ENCODE results near the gene TEAD3. TPM values are rescaled to one million over a fixed set of nuclear protein-coding genes. Genes with fewer than 3 reads are reported as not detected.
"Not testable (repeated sequence)": the region's sequence is repeated elsewhere in the genome, so short reads cannot be mapped to it uniquely, and the experiment has no call there.

Gene TEAD3
- total RNA-seq, 1 donor from 2014 or later: 19.8 TPM

DNA sequence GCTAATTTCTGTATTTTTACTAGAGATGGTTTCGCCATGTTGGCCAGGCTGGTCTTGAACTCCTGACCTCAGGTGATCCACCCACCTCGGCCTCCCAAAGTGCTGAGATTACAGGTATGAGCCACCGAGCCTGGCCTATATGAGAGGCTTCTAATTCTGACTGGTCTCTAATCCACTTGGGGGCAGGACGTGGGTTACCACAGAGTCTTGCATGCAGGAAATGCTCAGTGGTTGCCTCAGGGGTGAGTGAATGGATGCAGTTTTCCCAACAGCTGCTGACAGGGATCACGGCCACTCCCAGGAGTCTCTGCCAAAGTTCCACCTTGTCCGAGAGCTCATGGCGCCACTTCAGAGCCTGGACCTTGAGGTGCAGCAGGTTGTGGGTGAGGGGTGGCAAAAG lies 51.2 kb downstream of the TEAD3 start:
- no peak overlapping the region for H3K27ac ChIP-seq
- DNase-seq (ENCODE audit: low spot score in 2 of 2): no peak
- no peaks in the 10 kb centered on the region for H3K36me3 ChIP-seq
- H3K9me3 ChIP-seq: no peaks in the 10 kb centered on the region
- no peak for TF ChIP-seq CTCF (IDR thresholded peaks at IDR 0.05)
- no peak overlapping the region for H3K4me3 ChIP-seq
- no peaks in the 10 kb centered on the region for H3K4me1 ChIP-seq
- intact Hi-C loops (cut with DNase I): no loop called here
- H3K27me3 ChIP-seq: no peaks in the 10 kb centered on the region

- DNase-seq (ENCODE audit: low spot score in 2 of 2): no peak
- no peak overlapping the region for H3K27ac ChIP-seq
- TF ChIP-seq CTCF (IDR thresholded peaks at IDR 0.05): no peak
- no peaks in the 10 kb centered on the region for H3K4me1 ChIP-seq
- H3K4me3 ChIP-seq: no peak overlapping the region
- intact Hi-C loops (cut with DNase I): no loop called here
- H3K9me3 ChIP-seq: no peaks in the 10 kb centered on the region
- H3K36me3 ChIP-seq: no peaks in the 10 kb centered on the region
- no peaks in the 10 kb centered on the region for H3K27me3 ChIP-seq
Observed at GRCh38 chr6:35443341-35444030, 53.4 kb downstream of the TEAD3 start.

DNA sequence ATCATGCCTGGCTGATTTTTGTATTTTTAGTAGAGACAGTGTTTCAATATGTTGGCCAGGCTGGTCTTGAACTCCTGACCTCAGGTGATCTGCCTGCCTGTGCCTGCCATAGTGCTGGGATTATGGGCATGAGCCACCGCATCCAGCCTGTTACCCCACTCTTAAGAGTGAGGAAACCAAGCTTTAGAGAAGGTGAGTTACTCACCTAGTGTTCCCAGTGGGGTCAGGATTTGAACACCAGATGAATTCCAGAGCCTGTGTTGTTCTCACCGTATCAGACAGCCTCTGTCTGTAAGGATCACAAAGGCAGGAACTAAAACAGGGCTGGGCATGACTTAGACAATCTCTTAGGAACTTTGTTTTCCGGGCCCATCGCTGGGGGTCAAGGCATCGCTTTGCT lies 54.2 kb downstream of the TEAD3 start:
- no peak for DNase-seq (ENCODE audit: low spot score in 2 of 2)
- intact Hi-C loops (cut with DNase I): no loop called here
- H3K27ac ChIP-seq: no peak overlapping the region
- no peaks in the 10 kb centered on the region for H3K9me3 ChIP-seq
- no peak overlapping the region for H3K4me3 ChIP-seq
- no peaks in the 10 kb centered on the region for H3K27me3 ChIP-seq
- no peaks in the 10 kb centered on the region for H3K4me1 ChIP-seq
- H3K36me3 ChIP-seq: no peaks in the 10 kb centered on the region
- TF ChIP-seq CTCF (IDR thresholded peaks at IDR 0.05): no peak

- H3K27me3 ChIP-seq: no peaks in the 10 kb centered on the region
- no peak for DNase-seq (ENCODE audit: low spot score in 2 of 2)
- H3K9me3 ChIP-seq: no peaks in the 10 kb centered on the region
- no peak overlapping the region for H3K4me3 ChIP-seq
- intact Hi-C loops (cut with DNase I): no loop called here
- H3K36me3 ChIP-seq: no peaks in the 10 kb centered on the region
- H3K4me1 ChIP-seq: no peaks in the 10 kb centered on the region
- H3K27ac ChIP-seq: no peak overlapping the region
- no peak for TF ChIP-seq CTCF (IDR thresholded peaks at IDR 0.05)
Observed at GRCh38 chr6:35441642-35442041, 55.2 kb downstream of the TEAD3 start.

- TF ChIP-seq CTCF (IDR thresholded peaks at IDR 0.05): no peak
- DNase-seq (ENCODE audit: low spot score in 2 of 2): no peak
- Histone ChIP-seq H3K9me3 (no peaks in the 10 kb centered on the region), H3K36me3 (no peaks in the 10 kb centered on the region), H3K4me1 (no peaks in the 10 kb centered on the region), H3K27ac (no peak overlapping the region), H3K27me3 (no peaks in the 10 kb centered on the region), H3K4me3 (no peak overlapping the region)
- intact Hi-C loops (cut with DNase I): no loop called here
Observed at GRCh38 chr6:35441205-35441604, 55.7 kb downstream of the TEAD3 start.

- H3K9me3 ChIP-seq: no peaks in the 10 kb centered on the region
- no peak overlapping the region for H3K27ac ChIP-seq
- intact Hi-C loops (cut with DNase I): no loop called here
- no peaks in the 10 kb centered on the region for H3K4me1 ChIP-seq
- H3K27me3 ChIP-seq: no peaks in the 10 kb centered on the region
- DNase-seq (ENCODE audit: low spot score in 2 of 2): no peak
- H3K36me3 ChIP-seq: no peaks in the 10 kb centered on the region
- TF ChIP-seq CTCF (IDR thresholded peaks at IDR 0.05): no peak
- no peak overlapping the region for H3K4me3 ChIP-seq
Observed at GRCh38 chr6:35439308-35439707, 57.6 kb downstream of the TEAD3 start.

DNA sequence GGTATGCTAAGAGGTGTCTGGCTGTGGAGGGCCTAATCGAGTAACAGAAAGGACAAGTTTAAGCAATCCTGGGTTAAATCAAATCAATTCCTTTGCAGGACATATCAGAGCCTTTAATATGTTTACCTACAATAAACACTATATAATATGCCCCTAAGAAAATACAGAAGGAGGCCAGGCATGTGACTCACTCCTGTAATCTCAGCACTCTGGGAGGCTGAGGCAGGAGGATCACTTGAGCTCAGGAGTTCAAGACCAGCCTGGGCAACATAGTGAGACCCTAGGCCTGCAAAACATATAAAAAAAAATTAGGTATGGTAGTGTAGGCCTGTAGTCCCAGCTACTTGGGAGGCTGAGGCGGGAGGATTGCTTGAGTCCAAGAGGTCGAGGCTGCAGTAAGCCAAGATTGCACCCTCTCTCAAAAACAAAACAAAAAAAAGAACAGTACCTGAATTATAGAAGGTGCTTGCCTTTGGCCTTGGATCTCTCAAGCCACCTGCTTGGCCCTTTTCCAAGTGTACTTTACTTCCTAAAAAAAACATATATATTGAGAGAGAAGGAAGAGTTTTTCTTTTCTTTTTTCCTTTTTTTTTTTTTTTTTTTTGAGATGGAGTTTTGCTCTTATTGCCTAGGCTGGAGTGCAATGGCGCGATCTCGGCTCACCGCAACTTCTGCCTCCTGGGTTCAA lies 58.4 kb downstream of the TEAD3 start:
- H3K27me3 ChIP-seq; intact Hi-C loops (cut with DNase I); H3K27ac ChIP-seq; H3K4me1 ChIP-seq; H3K9me3 ChIP-seq; H3K4me3 ChIP-seq; DNase-seq (ENCODE audit: low spot score in 2 of 2); H3K36me3 ChIP-seq: not testable (repeated sequence)

Data from ascending aorta (tissue), 2 donors.